IPS-11a (cell line): ENCODE measurements around the gene COPZ2.
"Not testable (repeated sequence)": the region's sequence is repeated elsewhere in the genome, so short reads cannot be mapped to it uniquely, and the experiment has no call there.

Source experiments
- H3K4me3 ChIP-seq: one replicate; pipeline ENCODE4 v1.5.1; 2013; ENCODE audit warnings: low read depth, low read length, control low read depth

COPZ2 gene

DNA sequence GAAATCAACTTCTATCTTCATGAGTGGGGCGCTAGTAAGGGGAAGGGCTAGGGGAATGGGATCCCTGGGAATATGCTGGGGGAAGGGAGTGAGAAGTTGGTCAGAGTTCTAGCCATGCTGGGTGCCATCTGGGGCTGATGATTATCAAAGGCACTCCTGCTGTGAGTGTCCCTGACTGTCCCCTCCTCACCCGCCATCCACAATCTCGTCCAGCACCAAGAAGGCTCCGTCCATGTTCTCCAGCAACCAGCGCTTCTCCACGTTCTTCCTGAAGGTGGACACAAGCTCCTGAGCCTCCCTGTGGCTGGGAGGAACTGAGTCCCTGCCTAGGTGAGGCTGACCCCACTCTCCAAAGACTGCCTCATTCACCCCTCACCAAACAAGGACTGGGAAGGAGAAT is 5.6 kb downstream of the COPZ2 start:
- no peak overlapping the region for H3K4me3 ChIP-seq

- H3K4me3 ChIP-seq = no peak overlapping the region
Observed at GRCh38 chr17:48030531-48030930, 7.1 kb downstream of the COPZ2 start.

GRCh38 chr17:48028736-48029135 is 8.9 kb downstream of the COPZ2 start:
- no peak overlapping the region for H3K4me3 ChIP-seq

GRCh38 chr17:48027322-48027981 is 10.1 kb downstream of the COPZ2 start:
- H3K4me3 ChIP-seq = no peak overlapping the region

GRCh38 chr17:48026502-48027321 is 10.9 kb downstream of the COPZ2 start:
- H3K4me3 ChIP-seq = no peak overlapping the region

DNA sequence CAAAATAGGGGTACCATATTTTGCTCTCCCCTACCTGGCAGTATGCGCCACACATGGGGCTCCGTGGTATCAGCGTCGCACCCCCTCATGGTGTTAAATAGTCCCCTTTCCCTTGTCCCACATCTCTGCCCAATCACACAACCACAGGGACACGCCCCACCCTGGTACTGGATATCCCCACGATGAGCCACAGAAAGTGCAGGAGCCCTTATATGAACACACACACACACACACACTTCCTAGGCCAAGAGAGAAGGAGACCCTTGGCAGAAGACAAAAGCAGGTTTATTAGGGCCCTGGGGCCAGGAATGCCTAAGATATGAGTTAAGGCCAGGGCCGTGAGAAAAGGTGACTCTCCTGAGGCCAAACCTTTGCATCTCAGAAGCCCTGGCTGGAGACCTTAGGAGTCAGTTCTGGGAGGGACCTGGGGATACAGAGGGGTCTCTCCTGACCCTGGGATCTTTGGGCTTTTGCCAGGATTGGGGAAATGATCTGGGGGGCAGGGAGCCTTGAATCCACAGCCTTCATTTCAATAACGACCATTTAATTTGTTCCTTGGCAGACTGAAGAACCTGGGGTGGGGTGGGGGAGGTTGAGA is 11.6 kb downstream of the COPZ2 start:
- H3K4me3 ChIP-seq = no peak overlapping the region

GRCh38 chr17:48025040-48025903 is 12.3 kb downstream of the COPZ2 start:
- H3K4me3 ChIP-seq = peak overlapping the region; percentile 70

DNA sequence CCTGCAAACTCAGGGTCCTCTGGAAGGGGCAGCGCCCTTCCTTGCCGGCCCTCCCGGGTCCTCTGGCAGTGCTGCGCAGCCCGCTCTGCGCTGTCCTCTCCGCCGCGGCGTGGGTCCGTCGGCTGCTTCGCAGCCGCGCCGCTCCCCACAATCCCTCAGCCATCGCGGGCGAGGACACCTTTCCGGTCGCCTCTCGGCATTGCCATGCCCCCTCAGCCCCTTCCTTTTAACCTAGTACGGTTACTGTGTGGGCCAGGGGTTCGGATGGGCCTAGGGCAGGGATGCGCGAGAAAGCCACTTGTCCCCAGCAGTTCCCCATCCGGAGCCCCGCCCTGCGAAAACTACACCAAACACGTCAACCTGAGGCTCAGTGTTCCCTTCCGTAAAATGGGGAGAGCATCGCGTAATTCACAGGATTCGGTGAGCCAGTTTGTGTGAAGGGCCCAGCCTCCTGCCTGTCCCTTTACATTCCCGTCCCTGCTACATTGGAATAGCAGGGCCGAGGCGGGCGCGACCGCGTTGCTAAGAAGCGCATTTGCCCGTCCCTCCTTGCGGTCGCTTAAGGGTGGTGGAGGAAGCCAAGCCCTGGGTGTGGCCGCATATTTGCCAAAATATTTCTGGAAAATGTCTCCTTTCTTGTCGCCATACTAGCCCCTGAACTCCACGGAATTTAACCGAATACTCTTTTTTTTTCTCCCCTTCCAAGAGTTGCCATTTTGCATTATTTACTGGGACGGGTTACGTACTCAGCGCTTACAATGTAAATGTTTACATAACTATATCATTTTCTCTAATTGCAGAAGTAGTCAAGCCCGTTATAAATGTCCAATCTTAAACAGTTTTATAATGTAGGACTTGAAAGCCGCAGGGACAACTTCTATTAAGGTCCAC is 13.2 kb downstream of the COPZ2 start:
- H3K4me3 ChIP-seq = peak overlapping the region; percentile 38

DNA sequence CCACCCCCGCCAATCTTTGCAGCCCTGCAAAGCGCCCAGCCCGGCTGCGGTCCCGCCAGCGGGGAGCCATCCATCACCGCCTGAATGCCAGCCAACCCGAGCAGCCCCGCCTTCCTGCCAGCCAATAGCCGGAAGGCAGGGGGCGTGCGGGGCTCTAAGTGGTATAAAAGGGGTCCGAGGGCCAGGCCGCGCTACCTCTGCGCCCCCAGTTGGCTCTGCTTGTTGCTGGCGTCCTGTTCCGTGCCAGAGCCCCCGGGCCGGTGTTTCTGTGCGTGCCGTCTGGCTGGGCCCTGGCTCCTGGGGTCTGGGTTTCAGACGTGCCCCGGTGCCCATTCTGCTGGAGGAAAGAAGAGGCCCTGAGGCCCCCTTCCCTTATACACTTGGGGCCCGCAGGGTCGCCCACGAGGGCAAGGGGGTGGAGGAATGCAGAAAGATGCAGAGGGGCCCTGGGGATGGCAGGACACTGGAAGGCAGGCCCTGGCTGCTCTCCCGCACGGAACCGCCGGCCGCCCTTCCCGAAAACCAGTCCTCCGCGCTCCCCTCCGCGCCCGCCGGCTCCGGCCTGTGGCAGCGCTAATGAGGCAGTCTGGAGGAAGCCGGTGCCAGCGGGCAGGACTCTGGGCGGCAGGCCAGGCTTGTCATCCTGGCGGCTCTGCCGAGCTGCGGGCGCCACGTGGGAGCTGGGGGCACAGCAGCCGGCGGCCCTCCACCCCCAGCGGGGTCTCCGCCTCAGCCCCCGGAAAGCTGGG is 14.0 kb downstream of the COPZ2 start:
- peak overlapping the region; percentile 38 for H3K4me3 ChIP-seq

DNA sequence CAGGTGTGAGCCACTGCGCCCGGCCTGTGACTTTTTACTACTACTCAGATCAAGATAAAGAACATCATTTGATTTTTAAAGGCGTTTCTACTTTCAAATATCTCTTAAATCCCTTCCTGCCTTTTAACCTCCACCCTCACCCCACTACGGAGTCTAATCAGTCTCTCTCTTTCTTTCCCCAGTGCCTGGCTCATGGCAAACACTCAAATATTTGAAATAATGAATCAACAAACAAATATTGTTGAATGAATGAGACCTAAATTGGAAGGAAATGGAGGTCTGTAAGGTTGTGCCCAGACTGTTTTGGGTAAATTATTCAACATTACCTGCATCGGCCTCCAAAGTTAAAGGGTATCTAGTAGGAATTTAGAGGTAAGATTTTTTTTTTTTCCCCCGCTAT is 14.7 kb downstream of the COPZ2 start:
- H3K4me3 ChIP-seq = no peak overlapping the region

GRCh38 chr17:48021934-48022333 is 15.7 kb downstream of the COPZ2 start:
- no peak overlapping the region for H3K4me3 ChIP-seq

DNA sequence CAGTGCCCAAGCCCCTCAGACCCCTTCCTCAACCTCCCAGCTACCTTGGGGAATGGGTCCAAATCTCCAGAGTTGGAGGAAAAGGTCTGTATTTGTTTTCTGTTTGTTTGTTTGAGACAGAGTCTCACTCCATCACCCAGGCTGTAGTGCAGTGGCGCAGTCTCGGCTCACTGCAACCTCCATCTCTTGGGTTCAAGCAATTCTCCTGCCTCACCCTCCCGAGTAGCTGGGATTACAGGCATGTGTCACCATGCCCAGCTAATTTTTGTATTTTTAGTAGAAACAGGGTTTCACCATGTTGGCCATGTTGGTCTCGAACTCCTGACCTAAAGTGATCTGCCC is 19.8 kb downstream of the COPZ2 start:
- H3K4me3 ChIP-seq = not testable (repeated sequence)

DNA sequence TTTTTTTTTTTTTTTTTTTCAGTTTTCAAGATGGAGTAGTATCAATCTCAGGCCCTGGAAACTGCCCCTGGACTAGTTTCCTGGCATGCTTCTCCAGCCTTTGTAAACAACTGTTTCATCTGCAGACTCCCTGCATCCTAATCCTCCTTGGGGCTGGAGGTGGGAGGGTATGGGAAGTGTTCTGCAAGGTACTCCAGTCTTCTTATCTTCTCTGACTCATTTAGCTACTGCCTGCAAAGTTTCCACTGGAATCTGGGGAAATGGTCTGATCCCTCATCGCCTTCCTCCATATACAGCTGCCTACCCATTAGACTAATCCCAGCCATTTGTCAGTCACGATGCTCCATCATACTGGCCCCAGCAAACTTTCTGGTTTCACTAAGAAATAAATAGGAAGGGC is 21.5 kb downstream of the COPZ2 start:
- no peak overlapping the region for H3K4me3 ChIP-seq

GRCh38 chr17:48014595-48015111 is 22.9 kb downstream of the COPZ2 start:
- no peak overlapping the region for H3K4me3 ChIP-seq

GRCh38 chr17:48013876-48014594 is 23.6 kb downstream of the COPZ2 start:
- no peak overlapping the region for H3K4me3 ChIP-seq

GRCh38 chr17:48012654-48013053 is 24.9 kb downstream of the COPZ2 start:
- no peak overlapping the region for H3K4me3 ChIP-seq

GRCh38 chr17:48012151-48012520 is 25.5 kb downstream of the COPZ2 start:
- H3K4me3 ChIP-seq = peak overlapping the region; percentile 53

- peak overlapping the region; percentile 53 for H3K4me3 ChIP-seq
Observed at GRCh38 chr17:48011405-48012150, 26.0 kb downstream of the COPZ2 start.
